Measurements from ENCODE around the gene NUDT1. TPM values are rescaled to one million over a fixed set of nuclear protein-coding genes. Genes with fewer than 3 reads are reported as not detected.
A peak's percentile ranks its signal among the peaks of the same experiment; 100 is the strongest.

NUDT1 gene
- total RNA-seq, 2 donors from 2014 or later, result 64.5 to 71.9 TPM

GRCh38 chr7:2201686-2202360 lies 40.2 kb upstream of the NUDT1 start:
- no peaks in the 10 kb centered on the region for H3K9me3 Mint-ChIP-seq
- no peak for ATAC-seq (replicated peaks)
- peaks cover 16% of the 10 kb centered on the region for H3K36me3 Mint-ChIP-seq (ENCODE audit: low read depth)
- no peak overlapping the region for H3K27ac Mint-ChIP-seq
- no peaks in the 10 kb centered on the region for H3K4me1 Mint-ChIP-seq
- H3K4me3 Mint-ChIP-seq, result no peak overlapping the region
- H3K27me3 Mint-ChIP-seq, result no peaks in the 10 kb centered on the region

- Mint-ChIP-seq H3K4me1 (no peaks in the 10 kb centered on the region), H3K27ac (no peak overlapping the region), H3K9me3 (no peaks in the 10 kb centered on the region), H3K4me3 (no peak overlapping the region), H3K27me3 (no peaks in the 10 kb centered on the region), H3K36me3 (ENCODE audit: low read depth) (peaks cover 16% of the 10 kb centered on the region)
- no peak for ATAC-seq (replicated peaks)
Observed at GRCh38 chr7:2202361-2202761, 39.7 kb upstream of the NUDT1 start.

GRCh38 chr7:2202901-2203765 lies 38.9 kb upstream of the NUDT1 start:
- ATAC-seq (replicated peaks), result no peak
- Mint-ChIP-seq H3K4me3 (no peak overlapping the region), H3K27ac (no peak overlapping the region), H3K9me3 (no peaks in the 10 kb centered on the region), H3K27me3 (no peaks in the 10 kb centered on the region), H3K36me3 (ENCODE audit: low read depth) (peaks cover 20% of the 10 kb centered on the region), H3K4me1 (no peaks in the 10 kb centered on the region)

GRCh38 chr7:2203766-2204300 lies 38.2 kb upstream of the NUDT1 start:
- no peaks in the 10 kb centered on the region for H3K4me1 Mint-ChIP-seq

GRCh38 chr7:2204446-2204845 lies 37.6 kb upstream of the NUDT1 start:
- Mint-ChIP-seq H3K4me1 (no peaks in the 10 kb centered on the region), H3K27ac (no peak overlapping the region), H3K9me3 (no peaks in the 10 kb centered on the region), H3K4me3 (no peak overlapping the region), H3K27me3 (no peaks in the 10 kb centered on the region), H3K36me3 (ENCODE audit: low read depth) (peaks cover 28% of the 10 kb centered on the region)
- no peak for ATAC-seq (replicated peaks)

More at GRCh38 chr7:2203766-2204300, 38.2 kb upstream of the NUDT1 start:
- Mint-ChIP-seq H3K9me3 (no peaks in the 10 kb centered on the region), H3K36me3 (ENCODE audit: low read depth) (peaks cover 27% of the 10 kb centered on the region), H3K4me3 (no peak overlapping the region), H3K27me3 (no peaks in the 10 kb centered on the region), H3K27ac (no peak overlapping the region)
- no peak for ATAC-seq (replicated peaks)

- peaks cover 26% of the 10 kb centered on the region for H3K36me3 Mint-ChIP-seq (ENCODE audit: low read depth)
- H3K9me3 Mint-ChIP-seq, result no peaks in the 10 kb centered on the region
- H3K27me3 Mint-ChIP-seq, result no peaks in the 10 kb centered on the region
- H3K4me1 Mint-ChIP-seq, result no peaks in the 10 kb centered on the region
- H3K27ac Mint-ChIP-seq, result no peak overlapping the region
- ATAC-seq (replicated peaks), result no peak
- no peak overlapping the region for H3K4me3 Mint-ChIP-seq
Observed at GRCh38 chr7:2205036-2205780, 36.8 kb upstream of the NUDT1 start.

GRCh38 chr7:2208712-2209111 lies 33.3 kb upstream of the NUDT1 start:
- H3K4me1 Mint-ChIP-seq, result no peaks in the 10 kb centered on the region
- peaks cover 36% of the 10 kb centered on the region for H3K36me3 Mint-ChIP-seq (ENCODE audit: low read depth)
- H3K9me3 Mint-ChIP-seq, result no peaks in the 10 kb centered on the region
- no peaks in the 10 kb centered on the region for H3K27me3 Mint-ChIP-seq
- H3K4me3 Mint-ChIP-seq, result no peak overlapping the region
- no peak for ATAC-seq (replicated peaks)
- H3K27ac Mint-ChIP-seq, result no peak overlapping the region

GRCh38 chr7:2209146-2209960 lies 32.7 kb upstream of the NUDT1 start:
- Mint-ChIP-seq H3K36me3 (ENCODE audit: low read depth) (peaks cover 40% of the 10 kb centered on the region), H3K27ac (no peak overlapping the region), H3K27me3 (no peaks in the 10 kb centered on the region), H3K9me3 (no peaks in the 10 kb centered on the region), H3K4me3 (no peak overlapping the region), H3K4me1 (no peaks in the 10 kb centered on the region)
- ATAC-seq (replicated peaks), result peak; percentile 52

- Mint-ChIP-seq H3K4me1 (no peaks in the 10 kb centered on the region), H3K27me3 (no peaks in the 10 kb centered on the region), H3K9me3 (no peaks in the 10 kb centered on the region), H3K36me3 (ENCODE audit: low read depth) (peaks cover 46% of the 10 kb centered on the region), H3K27ac (no peak overlapping the region), H3K4me3 (no peak overlapping the region)
- no peak for ATAC-seq (replicated peaks)
Observed at GRCh38 chr7:2209961-2210323, 32.1 kb upstream of the NUDT1 start.

GRCh38 chr7:2210551-2211258 lies 31.3 kb upstream of the NUDT1 start:
- Mint-ChIP-seq H3K4me1 (peaks cover 4% of the 10 kb centered on the region), H3K27me3 (no peaks in the 10 kb centered on the region), H3K27ac (no peak overlapping the region), H3K9me3 (no peaks in the 10 kb centered on the region), H3K4me3 (no peak overlapping the region), H3K36me3 (ENCODE audit: low read depth) (peaks cover 54% of the 10 kb centered on the region)
- ATAC-seq (replicated peaks), result no peak

GRCh38 chr7:2211259-2211880 lies 30.7 kb upstream of the NUDT1 start:
- Mint-ChIP-seq H3K4me3 (no peak overlapping the region), H3K27ac (no peak overlapping the region), H3K27me3 (no peaks in the 10 kb centered on the region), H3K36me3 (ENCODE audit: low read depth) (peaks cover 61% of the 10 kb centered on the region), H3K9me3 (no peaks in the 10 kb centered on the region), H3K4me1 (peaks cover 9% of the 10 kb centered on the region)
- no peak for ATAC-seq (replicated peaks)

GRCh38 chr7:2211926-2212325 lies 30.1 kb upstream of the NUDT1 start:
- Mint-ChIP-seq H3K27me3 (no peaks in the 10 kb centered on the region), H3K4me3 (no peak overlapping the region), H3K4me1 (peaks cover 9% of the 10 kb centered on the region), H3K9me3 (no peaks in the 10 kb centered on the region), H3K36me3 (ENCODE audit: low read depth) (peaks cover 64% of the 10 kb centered on the region), H3K27ac (no peak overlapping the region)
- ATAC-seq (replicated peaks), result no peak

- Mint-ChIP-seq H3K27ac (peak overlapping the region; percentile 7), H3K4me3 (no peak overlapping the region), H3K36me3 (ENCODE audit: low read depth) (peaks cover 64% of the 10 kb centered on the region), H3K9me3 (no peaks in the 10 kb centered on the region), H3K27me3 (no peaks in the 10 kb centered on the region), H3K4me1 (peaks cover 9% of the 10 kb centered on the region)
- no peak for ATAC-seq (replicated peaks)
Observed at GRCh38 chr7:2212906-2213305, 29.1 kb upstream of the NUDT1 start.
